Measurements from ENCODE around the gene PROS1.
"Not testable (repeated sequence)": the region's sequence is repeated elsewhere in the genome, so short reads cannot be mapped to it uniquely, and the experiment has no call there.

PROS1 gene

GRCh38 chr3:93969997-93970396 lies 3.7 kb downstream of the PROS1 start:
- H3K27ac ChIP-seq (ENCODE audit: low read length): no peak overlapping the region
- no peaks in the 10 kb centered on the region for H3K36me3 ChIP-seq (ENCODE audit: control insufficient read depth, insufficient read depth, low read length)
- H3K4me1 ChIP-seq (ENCODE audit: control insufficient read depth, insufficient read depth, low read length): no peaks in the 10 kb centered on the region
- no peaks in the 10 kb centered on the region for H3K9me3 ChIP-seq (ENCODE audit: control insufficient read depth, insufficient read depth, low read length)
- WGBS (ENCODE audit: insufficient coverage, insufficient read length): no CpG with 5 or more reads among the region's 1 CpG
- no peak for DNase-seq (ENCODE audit: low read depth, low spot score)
- no peak overlapping the region for H3K4me3 ChIP-seq (ENCODE audit: low read length)
- H3K27me3 ChIP-seq (ENCODE audit: control insufficient read depth, insufficient read depth, low read length): no peaks in the 10 kb centered on the region; the same call in 1 of the 2 replicates

- Histone ChIP-seq H3K9me3 (ENCODE audit: control insufficient read depth, insufficient read depth, low read length) (no peaks in the 10 kb centered on the region), H3K4me3 (ENCODE audit: low read length) (no peak overlapping the region), H3K27me3 (ENCODE audit: control insufficient read depth, insufficient read depth, low read length) (no peaks in the 10 kb centered on the region; the same call in 1 of the 2 replicates), H3K27ac (ENCODE audit: low read length) (no peak overlapping the region), H3K4me1 (ENCODE audit: control insufficient read depth, insufficient read depth, low read length) (no peaks in the 10 kb centered on the region), H3K36me3 (ENCODE audit: control insufficient read depth, insufficient read depth, low read length) (no peaks in the 10 kb centered on the region)
- DNase-seq (ENCODE audit: low read depth, low spot score): no peak
- no CpG with 5 or more reads among the region's 3 CpGs for WGBS (ENCODE audit: insufficient coverage, insufficient read length)
Observed at GRCh38 chr3:93969443-93969842, 4.3 kb downstream of the PROS1 start.

- not testable (repeated sequence) for H3K27ac ChIP-seq (ENCODE audit: low read length); H3K36me3 ChIP-seq (ENCODE audit: control insufficient read depth, insufficient read depth, low read length); DNase-seq (ENCODE audit: low read depth, low spot score); H3K27me3 ChIP-seq (ENCODE audit: control insufficient read depth, insufficient read depth, low read length); H3K9me3 ChIP-seq (ENCODE audit: control insufficient read depth, insufficient read depth, low read length); H3K4me1 ChIP-seq (ENCODE audit: control insufficient read depth, insufficient read depth, low read length); H3K4me3 ChIP-seq (ENCODE audit: low read length)
- no CpG with 5 or more reads among the region's 19 CpGs for WGBS (ENCODE audit: insufficient coverage, insufficient read length)
Observed at GRCh38 chr3:93965106-93965505, 8.6 kb downstream of the PROS1 start.

- WGBS (ENCODE audit: insufficient coverage, insufficient read length): no CpG with 5 or more reads among the region's 3 CpGs
- Histone ChIP-seq H3K4me1 (ENCODE audit: control insufficient read depth, insufficient read depth, low read length) (no peaks in the 10 kb centered on the region), H3K27me3 (ENCODE audit: control insufficient read depth, insufficient read depth, low read length) (no peaks in the 10 kb centered on the region), H3K36me3 (ENCODE audit: control insufficient read depth, insufficient read depth, low read length) (no peaks in the 10 kb centered on the region), H3K27ac (ENCODE audit: low read length) (no peak overlapping the region), H3K9me3 (ENCODE audit: control insufficient read depth, insufficient read depth, low read length) (no peaks in the 10 kb centered on the region), H3K4me3 (ENCODE audit: low read length) (no peak overlapping the region)
- no peak for DNase-seq (ENCODE audit: low read depth, low spot score)
Observed at GRCh38 chr3:93962798-93963197, 10.9 kb downstream of the PROS1 start.

GRCh38 chr3:93961489-93961888 lies 12.2 kb downstream of the PROS1 start:
- Histone ChIP-seq H3K4me1 (ENCODE audit: control insufficient read depth, insufficient read depth, low read length) (no peaks in the 10 kb centered on the region), H3K9me3 (ENCODE audit: control insufficient read depth, insufficient read depth, low read length) (no peaks in the 10 kb centered on the region), H3K27me3 (ENCODE audit: control insufficient read depth, insufficient read depth, low read length) (no peaks in the 10 kb centered on the region), H3K4me3 (ENCODE audit: low read length) (no peak overlapping the region), H3K27ac (ENCODE audit: low read length) (no peak overlapping the region), H3K36me3 (ENCODE audit: control insufficient read depth, insufficient read depth, low read length) (no peaks in the 10 kb centered on the region)
- no CpG with 5 or more reads among the region's 1 CpG for WGBS (ENCODE audit: insufficient coverage, insufficient read length)
- DNase-seq (ENCODE audit: low read depth, low spot score): no peak

GRCh38 chr3:93961026-93961425 lies 12.7 kb downstream of the PROS1 start:
- no peaks in the 10 kb centered on the region for H3K9me3 ChIP-seq (ENCODE audit: control insufficient read depth, insufficient read depth, low read length)

GRCh38 chr3:93949958-93950357 lies 23.7 kb downstream of the PROS1 start:
- H3K4me1 ChIP-seq (ENCODE audit: control insufficient read depth, insufficient read depth, low read length); DNase-seq (ENCODE audit: low read depth, low spot score); H3K4me3 ChIP-seq (ENCODE audit: low read length); H3K9me3 ChIP-seq (ENCODE audit: control insufficient read depth, insufficient read depth, low read length); H3K36me3 ChIP-seq (ENCODE audit: control insufficient read depth, insufficient read depth, low read length); H3K27ac ChIP-seq (ENCODE audit: low read length); H3K27me3 ChIP-seq (ENCODE audit: control insufficient read depth, insufficient read depth, low read length): not testable (repeated sequence)
- no CpG with 5 or more reads among the region's 8 CpGs for WGBS (ENCODE audit: insufficient coverage, insufficient read length)

More at GRCh38 chr3:93961026-93961425, 12.7 kb downstream of the PROS1 start:
- Histone ChIP-seq H3K4me1 (ENCODE audit: control insufficient read depth, insufficient read depth, low read length) (no peaks in the 10 kb centered on the region), H3K36me3 (ENCODE audit: control insufficient read depth, insufficient read depth, low read length) (no peaks in the 10 kb centered on the region), H3K4me3 (ENCODE audit: low read length) (no peak overlapping the region), H3K27me3 (ENCODE audit: control insufficient read depth, insufficient read depth, low read length) (no peaks in the 10 kb centered on the region), H3K27ac (ENCODE audit: low read length) (no peak overlapping the region)
- no peak for DNase-seq (ENCODE audit: low read depth, low spot score)
- WGBS (ENCODE audit: insufficient coverage, insufficient read length): no CpG with 5 or more reads among the region's 1 CpG

- WGBS (ENCODE audit: insufficient coverage, insufficient read length): no CpG with 5 or more reads among the region's 6 CpGs
- H3K27ac ChIP-seq (ENCODE audit: low read length); H3K4me3 ChIP-seq (ENCODE audit: low read length); H3K36me3 ChIP-seq (ENCODE audit: control insufficient read depth, insufficient read depth, low read length); DNase-seq (ENCODE audit: low read depth, low spot score); H3K4me1 ChIP-seq (ENCODE audit: control insufficient read depth, insufficient read depth, low read length); H3K27me3 ChIP-seq (ENCODE audit: control insufficient read depth, insufficient read depth, low read length); H3K9me3 ChIP-seq (ENCODE audit: control insufficient read depth, insufficient read depth, low read length): not testable (repeated sequence)
Observed at GRCh38 chr3:93937485-93937884, 36.2 kb downstream of the PROS1 start.

GRCh38 chr3:93936549-93936948 lies 37.1 kb downstream of the PROS1 start:
- no CpG with 5 or more reads among the region's 1 CpG for WGBS (ENCODE audit: insufficient coverage, insufficient read length)
- no peaks in the 10 kb centered on the region for H3K27me3 ChIP-seq (ENCODE audit: control insufficient read depth, insufficient read depth, low read length)

GRCh38 chr3:93934366-93935046 lies 39.2 kb downstream of the PROS1 start:
- DNase-seq (ENCODE audit: low read depth, low spot score): no peak
- no peaks in the 10 kb centered on the region for H3K9me3 ChIP-seq (ENCODE audit: control insufficient read depth, insufficient read depth, low read length)
- H3K4me3 ChIP-seq (ENCODE audit: low read length): no peak overlapping the region
- no CpG with 5 or more reads among the region's 5 CpGs for WGBS (ENCODE audit: insufficient coverage, insufficient read length)
- H3K27ac ChIP-seq (ENCODE audit: low read length): no peak overlapping the region
- no peaks in the 10 kb centered on the region for H3K27me3 ChIP-seq (ENCODE audit: control insufficient read depth, insufficient read depth, low read length)
- no peaks in the 10 kb centered on the region for H3K36me3 ChIP-seq (ENCODE audit: control insufficient read depth, insufficient read depth, low read length)
- no peaks in the 10 kb centered on the region for H3K4me1 ChIP-seq (ENCODE audit: control insufficient read depth, insufficient read depth, low read length)

More at GRCh38 chr3:93936549-93936948, 37.1 kb downstream of the PROS1 start:
- no peak overlapping the region for H3K27ac ChIP-seq (ENCODE audit: low read length)
- no peaks in the 10 kb centered on the region for H3K9me3 ChIP-seq (ENCODE audit: control insufficient read depth, insufficient read depth, low read length)
- H3K4me3 ChIP-seq (ENCODE audit: low read length): no peak overlapping the region
- H3K4me1 ChIP-seq (ENCODE audit: control insufficient read depth, insufficient read depth, low read length): no peaks in the 10 kb centered on the region
- no peak for DNase-seq (ENCODE audit: low read depth, low spot score)
- no peaks in the 10 kb centered on the region for H3K36me3 ChIP-seq (ENCODE audit: control insufficient read depth, insufficient read depth, low read length)

GRCh38 chr3:93931597-93932229 lies 42.0 kb downstream of the PROS1 start:
- Histone ChIP-seq H3K36me3 (ENCODE audit: control insufficient read depth, insufficient read depth, low read length) (no peaks in the 10 kb centered on the region), H3K4me1 (ENCODE audit: control insufficient read depth, insufficient read depth, low read length) (no peaks in the 10 kb centered on the region), H3K27me3 (ENCODE audit: control insufficient read depth, insufficient read depth, low read length) (no peaks in the 10 kb centered on the region), H3K9me3 (ENCODE audit: control insufficient read depth, insufficient read depth, low read length) (no peaks in the 10 kb centered on the region), H3K27ac (ENCODE audit: low read length) (no peak overlapping the region), H3K4me3 (ENCODE audit: low read length) (no peak overlapping the region)
- no CpG with 5 or more reads among the region's 5 CpGs for WGBS (ENCODE audit: insufficient coverage, insufficient read length)
- no peak for DNase-seq (ENCODE audit: low read depth, low spot score)
